CD4-positive, alpha-beta T cell treated with Interleukin-1 beta for 1 hour (primary cell): Measurements from ENCODE around the gene MAGI2.
"Not testable (repeated sequence)": the region's sequence is repeated elsewhere in the genome, so short reads cannot be mapped to it uniquely, and the experiment has no call there.

Experiments
- DNase-seq, 2 donors: peaks; one replicate each; pipeline ENCODE4 v3.0.0-alpha.2; 2020 to 2022

MAGI2 gene

DNA sequence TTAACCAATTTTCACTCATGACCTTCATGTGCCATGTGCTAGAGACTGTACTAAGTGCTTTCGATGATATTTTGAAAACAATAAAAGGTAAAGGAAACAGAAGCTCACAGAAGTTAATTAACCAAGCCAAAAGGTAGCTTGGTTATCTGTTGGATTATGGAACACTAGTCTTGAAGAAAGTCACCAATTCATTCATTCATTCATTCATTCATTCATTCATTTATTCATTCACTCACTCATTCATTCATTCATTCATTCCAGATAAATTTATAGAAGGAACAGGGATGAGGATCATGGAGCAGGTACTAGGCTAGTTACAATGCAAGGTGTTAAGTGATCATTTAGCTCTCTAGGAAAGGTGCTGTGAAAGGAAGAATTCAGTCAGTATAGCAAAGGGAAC, 322.8 kb downstream of the MAGI2 start:
- no peak for DNase-seq

GRCh38 chr7:79124331-79124730, 329.1 kb downstream of the MAGI2 start:
- no peak for DNase-seq

- no peak for DNase-seq
Measured at GRCh38 chr7:79118143-79118542, 335.3 kb downstream of the MAGI2 start.

- no peak for DNase-seq
Measured at GRCh38 chr7:79096361-79096805, 357.1 kb downstream of the MAGI2 start.

GRCh38 chr7:79093421-79093820, 360.0 kb downstream of the MAGI2 start:
- DNase-seq: no peak

- no peak for DNase-seq
Measured at GRCh38 chr7:79091661-79092060, 361.8 kb downstream of the MAGI2 start.

DNA sequence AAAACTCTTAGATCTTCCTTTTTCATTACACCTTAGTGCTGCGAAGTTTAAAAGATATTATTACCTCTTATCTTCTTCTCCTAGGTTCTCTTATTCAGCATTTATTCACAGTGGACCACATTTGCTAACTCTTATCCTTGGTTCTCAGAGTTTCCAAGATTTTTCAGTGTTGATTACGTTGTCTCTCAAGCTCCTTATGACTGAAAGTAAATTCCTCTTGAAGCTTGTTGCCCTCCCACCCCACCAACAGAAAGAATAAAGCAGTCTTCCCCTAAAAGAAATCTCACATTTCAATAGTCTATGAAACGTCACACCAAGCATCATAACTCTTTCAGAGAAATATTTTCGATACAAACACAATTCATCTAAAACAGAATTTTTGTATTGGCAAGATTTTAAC, 362.5 kb downstream of the MAGI2 start:
- DNase-seq: no peak

DNA sequence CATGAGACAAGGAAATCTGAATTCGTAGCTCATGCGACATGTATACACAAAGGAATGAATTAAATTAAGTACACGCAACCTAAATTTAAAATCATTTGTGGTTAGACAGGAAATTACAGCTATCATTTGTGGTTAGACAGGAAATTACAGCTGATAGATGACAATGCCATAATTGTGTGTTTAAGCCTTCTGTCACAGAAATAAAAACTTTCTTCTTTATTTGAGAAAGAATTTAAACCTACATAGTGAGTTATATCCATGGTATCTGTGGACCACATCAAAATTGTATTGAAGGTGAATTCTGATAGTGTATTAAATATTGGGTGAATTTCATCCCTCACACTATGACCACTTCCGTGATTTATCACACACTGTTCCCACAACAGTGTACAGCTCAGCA, 362.9 kb downstream of the MAGI2 start:
- no peak for DNase-seq

DNA sequence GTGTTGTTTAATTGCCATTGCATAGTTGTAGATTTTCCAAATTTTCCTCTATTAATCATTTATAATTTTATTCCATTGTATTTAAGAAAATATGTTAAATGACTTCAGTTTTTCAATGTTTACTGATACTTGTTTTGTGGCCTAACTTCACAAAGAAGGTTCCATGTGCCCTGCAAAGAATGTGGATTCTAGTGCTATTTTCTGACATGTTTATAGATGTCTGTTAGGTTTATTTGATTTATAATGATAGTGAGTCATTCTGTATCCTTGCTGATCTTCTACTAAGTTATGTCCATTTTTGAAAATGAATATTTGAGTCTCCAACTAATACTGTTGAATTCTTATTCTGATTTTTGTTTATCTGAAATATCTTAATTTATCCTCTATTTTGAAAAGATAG, 369.0 kb downstream of the MAGI2 start:
- no peak for DNase-seq

DNA sequence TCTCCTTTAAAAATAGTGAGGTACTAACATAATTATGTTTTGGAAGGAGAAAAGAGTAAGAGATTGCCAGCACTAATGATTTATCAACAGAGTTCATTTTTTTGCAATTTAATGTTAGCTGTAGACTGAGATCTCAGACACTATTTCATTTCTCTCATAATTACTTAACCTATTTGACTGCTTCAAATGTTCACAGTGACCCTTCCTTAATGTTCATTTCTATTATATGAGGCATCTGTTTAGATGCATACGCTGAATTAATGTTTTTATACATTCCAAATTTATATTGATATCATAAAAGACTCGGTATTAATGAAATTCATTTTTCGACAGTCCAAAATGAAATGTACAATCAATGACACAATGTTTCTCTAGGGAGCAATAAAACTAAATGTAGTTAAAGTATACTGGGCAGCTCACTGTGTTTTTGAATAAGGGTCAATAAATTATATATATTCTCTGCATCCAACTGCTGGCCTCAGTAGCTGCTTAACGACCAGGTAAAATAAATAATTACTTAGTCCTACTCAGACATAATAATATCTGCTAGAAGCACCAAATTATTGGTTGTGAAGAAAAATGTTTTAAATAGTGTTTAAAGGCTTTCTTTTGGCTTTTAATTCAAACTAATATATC, 373.4 kb downstream of the MAGI2 start:
- DNase-seq: no peak

- no peak for DNase-seq
Measured at GRCh38 chr7:79078273-79078672, 375.2 kb downstream of the MAGI2 start.

GRCh38 chr7:79071187-79071586, 382.3 kb downstream of the MAGI2 start:
- not testable (repeated sequence) for DNase-seq

DNA sequence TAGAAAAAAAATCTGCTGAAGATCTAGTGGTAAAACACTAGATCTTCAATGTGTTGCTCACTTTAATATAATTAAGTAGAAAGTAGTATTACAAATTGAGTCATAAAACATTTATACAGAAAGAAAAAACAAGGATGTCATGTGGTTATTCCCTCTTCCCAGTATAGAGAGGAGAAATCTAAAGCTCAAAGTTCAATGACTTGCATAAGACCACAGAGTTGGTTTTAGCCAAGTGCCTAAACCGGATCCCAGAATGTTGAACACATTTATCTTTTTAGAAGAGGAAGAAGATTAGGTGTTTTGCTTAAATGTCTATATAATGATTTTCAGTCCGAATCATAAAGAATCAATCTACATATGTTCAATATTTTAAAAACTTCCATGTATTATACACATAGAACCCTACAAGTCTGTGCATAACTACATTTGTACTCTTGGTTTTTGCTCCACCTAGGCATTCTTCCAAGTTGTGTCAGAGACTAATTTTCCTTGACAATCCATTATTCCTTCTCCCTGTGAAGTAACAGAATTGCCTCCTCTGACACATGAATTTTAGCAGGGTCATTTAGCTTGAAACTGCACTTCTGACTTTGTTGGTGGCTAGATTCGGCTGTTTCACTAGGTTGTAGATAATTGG, 389.2 kb downstream of the MAGI2 start:
- no peak for DNase-seq

- no peak for DNase-seq
Measured at GRCh38 chr7:79063019-79063698, 390.3 kb downstream of the MAGI2 start.

- no peak for DNase-seq
Measured at GRCh38 chr7:79060498-79060897, 393.0 kb downstream of the MAGI2 start.

DNA sequence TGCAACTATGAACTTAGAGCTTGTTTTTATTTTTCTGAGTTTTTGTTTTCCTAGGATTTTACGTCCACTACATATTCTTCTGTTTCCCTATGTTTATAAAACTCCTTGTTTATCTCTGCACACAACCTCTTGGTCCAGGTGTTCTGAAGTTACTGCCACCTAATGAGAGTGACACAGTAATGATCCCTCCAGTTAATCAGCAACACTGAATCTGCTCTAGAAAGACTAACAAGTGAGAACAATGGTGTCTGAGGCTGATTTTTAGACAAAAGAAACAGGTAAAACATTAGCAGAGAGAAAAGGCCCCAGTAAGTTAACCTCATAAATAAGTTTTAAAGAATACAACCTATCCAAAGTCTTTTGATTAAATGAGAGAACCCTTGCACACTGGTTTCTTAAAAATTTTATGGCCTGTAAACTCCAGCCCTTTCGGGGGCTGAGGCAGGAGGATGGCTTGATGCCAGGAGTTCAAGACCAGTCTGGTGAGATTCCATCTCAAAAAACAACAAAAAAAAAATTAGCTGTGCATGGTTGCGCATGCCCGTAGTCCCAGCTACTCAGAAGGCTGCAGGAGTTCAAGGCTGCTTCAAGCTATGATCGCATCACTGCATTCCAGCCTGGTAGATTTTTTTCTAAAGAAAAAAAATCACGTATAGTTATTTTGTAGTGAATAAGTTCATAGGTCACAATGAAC, 397.6 kb downstream of the MAGI2 start:
- no peak for DNase-seq

GRCh38 chr7:79051915-79052314, 401.6 kb downstream of the MAGI2 start:
- no peak for DNase-seq

DNA sequence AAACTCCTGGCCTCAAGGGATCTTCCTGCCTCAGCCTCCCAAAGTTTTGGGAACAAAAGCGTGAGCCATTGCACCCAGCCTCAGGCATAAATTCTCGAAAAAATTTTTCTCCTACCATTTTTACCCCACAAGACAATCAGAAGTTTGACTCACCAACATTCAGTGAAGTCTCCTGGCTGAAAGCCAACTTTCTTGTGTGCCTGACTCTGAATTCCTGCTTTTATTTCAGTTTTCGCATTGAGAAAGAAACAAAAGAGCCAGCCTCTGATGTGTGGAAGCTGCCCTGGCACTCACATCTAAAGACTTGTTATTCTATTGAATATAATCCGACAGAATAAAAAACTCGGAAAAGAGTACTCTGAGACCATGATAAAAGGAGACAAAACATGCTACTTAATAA, 402.9 kb downstream of the MAGI2 start:
- DNase-seq: no peak

DNA sequence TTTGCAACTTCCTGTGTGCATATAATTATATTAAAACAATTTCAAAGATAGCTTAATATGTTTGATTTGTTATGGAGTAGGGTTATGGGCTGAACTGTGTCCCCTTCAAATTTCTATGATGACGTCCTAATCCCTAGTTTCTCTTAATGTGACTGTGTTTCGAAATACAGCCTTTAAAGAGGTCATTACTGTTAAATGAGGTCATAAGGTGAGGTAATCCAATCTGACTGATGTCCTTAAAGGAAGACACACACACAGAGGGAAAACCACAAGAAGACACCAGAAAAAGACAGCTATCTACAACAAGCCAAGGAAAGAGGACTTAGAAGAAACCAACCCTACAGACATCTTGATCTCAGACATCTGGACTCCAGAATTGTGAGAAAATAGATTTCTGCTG, 407.4 kb downstream of the MAGI2 start:
- DNase-seq: no peak

DNA sequence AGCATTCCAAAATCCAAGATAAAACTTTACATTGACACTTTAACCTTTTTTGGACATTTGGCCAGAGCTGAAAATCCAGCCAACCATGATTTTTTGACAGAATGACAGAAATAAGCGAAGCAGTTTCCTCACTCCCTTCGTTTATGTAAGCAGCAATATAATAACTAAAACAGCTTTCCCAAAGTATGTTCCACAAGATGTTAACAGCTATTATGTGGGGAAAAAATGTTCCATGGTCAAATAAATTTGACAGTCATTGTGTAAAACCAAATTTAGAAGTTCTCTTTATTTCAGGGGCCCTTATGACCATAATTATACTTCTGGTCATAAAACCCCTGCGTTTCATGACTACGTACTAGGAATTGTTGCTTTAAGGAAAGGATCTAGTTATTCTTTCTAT, 416.5 kb downstream of the MAGI2 start:
- DNase-seq: no peak

GRCh38 chr7:79036356-79036755, 417.1 kb downstream of the MAGI2 start:
- DNase-seq: no peak

GRCh38 chr7:79035858-79036257, 417.6 kb downstream of the MAGI2 start:
- no peak for DNase-seq

DNA sequence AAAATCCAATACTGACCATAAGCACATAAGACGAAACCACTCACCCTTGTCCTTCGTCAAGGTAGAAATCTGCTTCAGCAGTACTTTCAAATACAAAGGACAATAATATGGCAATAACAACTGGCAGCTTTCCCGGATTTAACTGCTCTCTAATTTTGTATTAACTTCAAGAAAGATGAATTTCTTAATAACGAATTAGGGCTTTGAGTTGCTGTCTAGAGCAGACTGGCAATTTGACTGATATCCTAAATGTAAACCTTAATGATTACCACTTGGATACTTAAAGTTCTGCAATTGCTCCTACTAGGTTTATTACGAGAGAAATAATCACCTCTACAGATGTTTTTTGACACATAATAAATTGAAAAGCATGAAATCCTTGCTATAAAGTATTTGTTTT, 418.7 kb downstream of the MAGI2 start:
- DNase-seq: no peak

GRCh38 chr7:79019711-79020110, 433.8 kb downstream of the MAGI2 start:
- DNase-seq: not testable (repeated sequence)
